ENCODE data around the gene ERMAP. TPM values are rescaled to one million over a fixed set of nuclear protein-coding genes. Genes with fewer than 3 reads are reported as not detected.
A peak's percentile ranks its signal among the peaks of the same experiment; 100 is the strongest.

Gene ERMAP, protein sequence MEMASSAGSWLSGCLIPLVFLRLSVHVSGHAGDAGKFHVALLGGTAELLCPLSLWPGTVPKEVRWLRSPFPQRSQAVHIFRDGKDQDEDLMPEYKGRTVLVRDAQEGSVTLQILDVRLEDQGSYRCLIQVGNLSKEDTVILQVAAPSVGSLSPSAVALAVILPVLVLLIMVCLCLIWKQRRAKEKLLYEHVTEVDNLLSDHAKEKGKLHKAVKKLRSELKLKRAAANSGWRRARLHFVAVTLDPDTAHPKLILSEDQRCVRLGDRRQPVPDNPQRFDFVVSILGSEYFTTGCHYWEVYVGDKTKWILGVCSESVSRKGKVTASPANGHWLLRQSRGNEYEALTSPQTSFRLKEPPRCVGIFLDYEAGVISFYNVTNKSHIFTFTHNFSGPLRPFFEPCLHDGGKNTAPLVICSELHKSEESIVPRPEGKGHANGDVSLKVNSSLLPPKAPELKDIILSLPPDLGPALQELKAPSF
- total RNA-seq: 10.6 TPM

DNA sequence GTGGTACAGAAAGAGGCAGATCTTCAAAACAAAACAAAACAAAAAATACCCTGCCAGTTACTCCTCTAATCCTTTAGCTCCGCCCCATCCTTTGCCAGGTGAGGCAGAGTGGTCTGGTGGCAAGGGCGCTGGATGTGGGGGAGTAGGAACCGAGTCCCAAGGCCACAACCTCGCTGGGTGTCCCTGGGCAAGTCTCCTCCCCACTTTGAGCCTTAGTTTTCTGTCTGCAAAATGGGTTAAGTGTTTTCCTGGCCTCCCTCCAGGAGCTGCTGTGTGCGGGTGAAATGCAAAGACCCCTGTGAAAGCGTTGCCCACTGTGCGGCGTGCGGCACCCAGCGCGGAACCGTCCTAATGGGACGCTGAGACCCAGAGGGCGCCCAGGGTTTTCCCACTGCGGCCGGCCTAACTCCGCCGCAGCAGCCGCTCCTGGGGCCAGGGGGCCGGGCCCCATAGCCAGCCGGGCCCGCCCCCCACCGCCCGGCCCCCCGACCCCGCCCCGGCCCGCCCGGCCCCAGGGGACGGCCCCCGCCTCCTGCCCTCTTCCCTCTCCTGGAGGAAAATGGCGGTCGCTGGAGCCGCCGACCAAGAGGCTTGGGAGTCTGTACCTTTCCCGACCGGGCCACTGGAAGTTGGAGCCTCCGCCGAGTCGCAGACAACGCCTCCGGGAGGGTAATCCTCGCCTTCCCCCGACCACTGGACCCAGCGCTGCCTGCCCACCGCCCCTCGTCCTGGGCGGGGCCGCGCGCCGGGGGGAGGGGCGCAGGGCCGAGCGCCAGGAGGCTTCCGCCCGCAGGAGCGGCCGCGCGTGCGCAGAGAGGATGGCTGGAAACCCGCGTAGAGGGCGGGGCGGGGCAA, at the start of gene ERMAP, which contains the start of gene SVBP:
TSS of gene ERMAP (plus strand) at position 538 of the 855 bp plus-strand sequence. CDS start 13,327 bp downstream, outside the sequence.
TSS of gene SVBP (minus strand) at position 813 of the 855 bp plus-strand sequence. CDS start 853 bp downstream, outside the sequence.
- ATAC-seq: peak; percentile 99

DNA sequence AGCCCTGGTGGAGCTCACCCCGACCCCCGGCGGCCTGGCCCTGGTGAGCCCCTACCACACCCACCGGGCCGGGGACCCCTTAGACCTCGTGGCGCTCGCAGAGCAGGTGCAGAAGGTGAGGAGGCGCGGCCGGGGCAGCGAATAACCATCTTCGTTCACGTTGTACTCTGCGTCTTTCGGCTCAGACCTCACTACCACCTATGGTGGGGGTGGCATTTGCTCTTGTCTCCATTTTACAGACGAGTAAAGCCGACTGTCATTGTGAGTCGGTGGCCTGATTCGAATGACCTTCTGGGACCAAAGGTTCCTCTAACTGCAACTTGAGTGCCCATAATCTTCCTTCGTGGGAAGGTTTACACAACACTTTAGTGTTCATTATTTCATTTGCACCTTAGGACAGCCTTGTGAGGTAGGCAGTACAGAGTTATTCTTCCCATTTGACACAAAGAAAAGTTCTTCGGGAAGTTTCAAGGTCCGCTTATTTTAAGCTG, 49.4 kb upstream of the ERMAP start:
- ATAC-seq: no peak

DNA sequence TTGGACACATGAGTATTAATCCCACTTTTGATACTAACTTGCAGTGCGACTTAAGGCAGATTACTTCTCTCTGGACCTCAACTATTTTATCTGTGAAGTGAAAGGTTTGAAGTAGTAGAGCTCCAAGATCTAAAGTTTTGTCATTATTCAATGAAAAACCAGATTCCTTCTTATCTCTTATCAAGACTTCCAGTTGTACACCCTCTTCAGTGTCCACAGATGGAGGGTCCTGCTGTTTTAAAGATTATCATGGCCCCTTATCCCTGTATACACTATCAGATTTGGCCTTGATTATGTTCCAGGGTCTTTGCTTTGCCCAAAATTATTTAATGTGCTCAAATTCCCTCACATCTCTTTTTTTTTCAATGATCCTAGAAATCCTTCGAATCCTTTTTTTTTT, 48.8 kb upstream of the ERMAP start:
- ATAC-seq: no peak

DNA sequence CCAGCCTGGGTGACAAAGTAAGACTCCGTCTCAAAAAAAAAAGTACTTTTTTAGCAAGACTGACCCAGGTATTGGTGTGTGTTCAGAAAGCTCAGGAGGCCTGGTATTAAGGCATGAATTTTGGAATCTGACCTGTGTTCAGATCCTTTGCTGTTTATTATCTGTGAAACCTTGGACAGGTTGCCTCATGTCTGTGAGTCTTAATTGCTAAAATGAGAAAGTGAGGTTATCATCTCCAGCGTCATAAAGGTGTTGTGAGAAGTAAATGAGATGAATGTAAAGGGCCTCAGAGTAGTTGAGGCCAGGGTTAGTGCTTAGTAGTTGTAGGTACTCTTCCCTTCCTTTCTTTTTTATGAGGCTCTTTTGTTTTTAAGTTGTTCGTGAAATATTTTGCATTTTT, 47.1 kb upstream of the ERMAP start:
- ATAC-seq: no peak

DNA sequence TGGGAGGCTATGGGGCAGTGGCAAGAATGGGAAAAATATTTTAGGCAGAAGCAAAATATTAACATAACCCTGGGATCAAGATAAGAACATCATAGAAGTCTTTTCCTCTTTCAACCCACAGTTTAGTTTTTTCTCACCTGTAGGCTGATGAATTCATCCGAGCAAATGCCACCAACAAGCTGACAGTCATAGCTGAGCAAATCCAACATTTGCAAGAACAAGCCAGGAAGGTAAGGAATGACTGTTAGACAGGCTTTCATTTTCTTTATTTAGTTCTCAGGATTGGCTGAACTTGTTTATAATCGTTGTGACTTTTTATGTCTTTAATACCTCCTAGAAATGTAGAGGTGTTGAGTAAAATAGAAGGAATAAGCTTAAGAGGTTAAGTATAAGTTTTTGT, 43.5 kb upstream of the ERMAP start:
- ATAC-seq: no peak

DNA sequence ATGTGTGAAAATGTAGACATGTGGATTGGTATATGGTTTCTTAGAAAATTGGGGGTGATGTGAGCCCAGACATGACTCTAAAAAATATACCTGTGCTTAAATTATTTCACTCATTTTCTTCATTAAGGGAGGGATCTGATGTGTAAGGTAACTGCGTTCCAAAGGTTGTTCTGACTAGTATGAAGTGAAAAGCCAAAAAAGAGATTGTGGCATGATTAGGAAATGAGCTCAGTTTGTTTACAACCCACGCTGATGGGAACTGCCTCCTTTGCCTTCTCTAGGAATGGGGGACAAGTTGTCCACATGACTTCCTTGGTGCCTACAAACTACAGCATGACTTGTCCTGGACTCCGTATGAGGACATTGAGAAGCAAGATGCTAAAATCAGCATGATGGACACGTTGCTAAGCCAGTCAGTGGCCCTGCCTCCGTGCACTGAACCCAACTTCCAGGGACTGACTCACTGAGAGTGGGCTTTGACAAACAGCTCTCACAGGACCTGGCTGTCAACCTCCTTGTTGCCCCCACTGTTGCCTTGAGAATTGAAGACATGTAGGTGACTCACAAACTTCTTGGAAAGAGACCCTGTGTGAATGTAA, 41.9 kb upstream of the ERMAP start:
- no peak for ATAC-seq

DNA sequence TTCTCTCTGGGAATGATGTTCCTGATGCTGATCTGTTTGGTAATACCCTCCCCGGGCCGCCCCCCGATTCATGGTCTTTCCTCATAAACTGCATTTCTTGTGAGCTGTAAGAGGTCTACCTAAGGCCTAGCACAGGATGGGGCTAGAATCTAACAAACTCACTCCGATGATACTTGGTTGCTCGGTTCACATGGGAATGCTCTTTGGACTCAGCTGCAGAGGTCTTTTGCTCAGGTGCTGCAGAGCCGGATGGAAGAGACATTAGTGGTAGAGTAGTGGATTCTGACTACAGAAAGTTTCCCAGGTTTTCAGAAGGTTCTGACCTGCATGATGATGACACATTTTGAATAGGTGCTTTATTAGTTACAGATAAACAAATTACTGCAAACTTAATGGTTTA, 40.4 kb upstream of the ERMAP start:
- no peak for ATAC-seq

DNA sequence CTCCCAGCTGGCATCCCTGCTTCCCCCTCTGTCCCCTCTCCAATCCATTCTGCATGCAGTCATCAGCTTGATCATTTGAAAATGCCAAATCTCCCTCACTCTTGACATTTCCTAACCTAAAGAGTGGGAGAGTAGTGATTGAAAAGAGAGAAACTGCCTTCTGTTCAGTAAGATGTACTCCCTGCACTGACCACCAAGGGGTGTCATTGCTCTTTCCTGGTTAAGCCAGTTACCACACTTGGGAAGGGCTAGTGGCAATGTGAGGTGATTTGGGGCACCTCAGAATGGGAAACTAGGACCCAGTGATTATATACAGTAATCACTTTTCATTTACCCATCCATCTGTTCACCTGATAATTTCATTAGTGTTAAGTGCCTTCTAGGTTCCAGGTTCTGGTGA, 39.1 kb upstream of the ERMAP start:
- peak; percentile 65 for ATAC-seq

DNA sequence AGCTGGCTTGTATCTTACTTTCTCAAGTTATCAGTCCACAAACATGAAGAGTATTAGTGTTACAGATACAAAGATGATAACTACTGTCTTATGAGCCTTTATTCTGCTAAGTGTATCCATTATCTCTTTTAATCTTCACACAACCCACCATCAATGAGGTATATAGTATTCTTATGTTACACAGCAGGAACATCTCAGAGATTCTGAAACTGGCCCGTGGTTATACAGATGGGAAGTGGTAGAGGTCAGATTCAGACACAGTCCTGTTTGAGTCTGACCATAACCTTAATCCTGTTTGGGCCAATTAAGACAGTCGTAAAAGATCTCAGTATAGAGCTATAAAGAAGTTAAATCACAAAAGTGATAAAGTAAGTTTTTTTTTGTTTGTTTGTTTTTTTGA, 37.2 kb upstream of the ERMAP start:
- no peak for ATAC-seq

DNA sequence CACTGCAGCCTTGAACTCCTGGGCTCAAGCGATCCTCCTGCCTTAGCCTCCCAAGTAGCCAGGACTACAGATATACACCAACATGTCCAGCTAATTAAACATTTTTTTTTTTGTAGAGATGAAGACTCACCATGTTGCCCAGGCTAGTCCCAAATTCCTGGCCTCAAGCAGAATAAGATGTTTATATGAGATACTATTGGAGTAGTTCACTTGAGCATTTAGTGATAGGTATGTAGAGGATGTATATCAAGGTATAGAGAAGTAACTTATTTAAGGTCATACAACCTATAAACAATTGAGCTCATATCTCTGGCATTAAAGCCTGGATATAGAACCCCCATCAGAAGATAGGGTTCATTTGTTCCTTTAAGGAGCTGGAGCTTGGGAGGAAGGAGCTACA, 36.7 kb upstream of the ERMAP start:
- no peak for ATAC-seq

DNA sequence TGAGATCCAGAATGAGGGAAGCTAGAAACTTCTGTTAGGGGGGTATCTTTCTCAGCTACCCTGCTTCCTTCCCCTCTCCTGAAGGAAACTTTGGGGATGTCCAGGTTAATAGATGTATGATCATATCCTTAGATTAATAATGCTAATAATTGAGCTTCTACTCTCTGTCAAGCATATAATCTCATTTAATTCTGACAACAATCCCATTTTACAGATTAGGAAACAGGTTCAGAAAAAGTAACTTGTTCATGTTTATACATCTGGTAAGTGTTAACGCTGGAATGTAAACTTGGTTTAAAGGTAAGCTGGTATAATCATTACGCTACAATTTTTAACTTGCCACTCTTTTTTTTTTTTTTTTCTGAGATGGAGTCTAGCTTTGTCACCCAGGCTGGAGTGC, 33.8 kb upstream of the ERMAP start:
- no peak for ATAC-seq

DNA sequence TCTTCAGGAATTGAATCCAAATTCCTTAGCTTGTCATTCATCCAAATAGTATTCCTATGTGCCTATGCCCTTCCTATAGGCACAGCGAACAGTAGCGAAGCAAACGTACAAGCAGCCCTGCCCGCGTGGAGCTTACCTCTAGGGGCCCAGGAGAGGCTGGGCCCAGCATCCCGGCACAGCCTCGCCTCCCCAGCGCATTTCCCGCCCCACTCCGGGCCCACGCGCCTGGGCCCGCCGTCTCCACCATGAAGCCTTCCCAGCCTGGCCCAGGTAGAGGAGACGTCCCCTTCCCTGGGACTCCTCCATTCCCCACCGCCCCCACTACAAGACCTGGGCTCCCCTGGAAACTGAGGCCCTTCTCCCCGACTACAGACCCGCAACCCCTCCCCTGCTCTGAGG, 32.4 kb upstream of the ERMAP start:
- peak; percentile 10 for ATAC-seq

DNA sequence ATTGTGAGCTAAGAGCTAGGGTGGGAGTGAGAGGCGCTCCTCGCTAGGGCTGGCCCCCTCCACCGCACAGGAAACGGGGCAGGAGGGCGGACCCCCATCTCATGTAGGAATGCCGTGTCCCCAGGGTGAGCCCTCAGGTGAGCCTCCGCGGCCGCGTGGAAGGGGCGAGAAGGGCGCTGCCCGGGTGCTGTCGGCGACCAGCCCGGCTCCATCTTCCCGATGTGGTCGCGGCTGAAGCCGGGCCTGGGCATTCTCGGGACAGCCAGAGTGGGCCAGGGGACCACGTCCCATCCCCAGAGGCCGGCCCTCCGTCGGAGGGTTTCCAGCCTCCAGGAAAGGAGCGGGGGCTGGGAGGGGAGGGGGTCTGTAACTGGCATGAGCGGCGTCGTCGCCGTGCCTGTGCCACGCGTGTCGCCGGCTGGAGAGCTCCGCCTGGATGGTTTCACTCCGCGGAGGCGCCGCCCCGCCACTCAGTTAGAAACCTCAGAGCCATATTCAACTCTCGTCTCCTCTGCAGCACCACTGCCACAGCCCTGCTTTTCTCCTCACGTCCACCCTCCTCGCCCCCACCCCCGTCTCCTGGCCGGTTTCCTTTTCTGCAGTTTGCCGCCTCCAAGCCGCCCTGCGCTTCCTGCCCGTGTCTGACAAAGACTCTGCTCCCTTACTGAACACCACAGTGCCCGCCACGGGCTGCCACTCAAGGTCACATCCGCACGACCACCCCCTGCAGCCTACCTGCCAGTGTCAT, 31.8 kb upstream of the ERMAP start, which contains the start of gene TMEM269:
TSS of gene TMEM269 (plus strand) at position 46 of the 748 bp plus-strand sequence. CDS start 4,903 bp downstream, outside the sequence.
- ATAC-seq: peak; percentile 19

DNA sequence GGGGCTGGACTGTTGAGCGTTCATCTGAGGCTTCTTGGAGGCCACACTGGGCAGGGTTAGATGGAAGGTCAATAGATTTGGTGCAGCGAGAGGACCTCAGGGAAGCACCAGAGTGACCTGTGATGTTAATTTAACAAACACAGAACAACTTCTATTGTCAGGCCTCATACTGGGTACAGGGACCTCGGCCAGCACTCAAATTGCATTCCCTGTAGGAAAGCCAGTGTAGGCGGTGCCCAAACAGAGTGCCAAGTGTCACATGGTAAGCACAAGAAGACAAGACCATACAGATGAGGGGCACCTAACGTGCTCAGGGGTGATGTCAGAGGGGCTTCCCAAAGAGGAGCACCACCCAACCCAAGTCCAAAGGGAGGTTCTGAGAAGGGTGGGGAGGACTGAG, 30.8 kb upstream of the ERMAP start:
- no peak for ATAC-seq

DNA sequence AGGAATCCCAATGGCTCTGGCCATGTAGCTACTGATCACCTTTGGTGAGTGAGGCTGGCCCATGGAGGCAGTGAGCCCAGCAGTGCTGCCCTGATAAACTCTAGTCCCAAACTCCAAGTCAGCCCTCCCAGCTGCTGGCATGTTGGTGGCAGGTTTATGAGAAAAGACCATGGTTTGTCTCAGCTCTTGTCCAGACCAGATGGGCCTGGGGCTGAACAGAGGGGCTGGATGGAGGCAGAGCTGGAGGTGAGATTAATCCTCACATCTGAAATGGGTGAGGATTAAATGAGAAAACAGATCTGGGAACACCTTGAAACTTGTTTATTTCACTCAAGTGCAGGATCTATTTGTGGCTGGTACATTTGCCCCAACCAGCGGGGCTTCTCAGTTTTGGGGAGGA, 28.9 kb upstream of the ERMAP start:
- ATAC-seq: no peak

DNA sequence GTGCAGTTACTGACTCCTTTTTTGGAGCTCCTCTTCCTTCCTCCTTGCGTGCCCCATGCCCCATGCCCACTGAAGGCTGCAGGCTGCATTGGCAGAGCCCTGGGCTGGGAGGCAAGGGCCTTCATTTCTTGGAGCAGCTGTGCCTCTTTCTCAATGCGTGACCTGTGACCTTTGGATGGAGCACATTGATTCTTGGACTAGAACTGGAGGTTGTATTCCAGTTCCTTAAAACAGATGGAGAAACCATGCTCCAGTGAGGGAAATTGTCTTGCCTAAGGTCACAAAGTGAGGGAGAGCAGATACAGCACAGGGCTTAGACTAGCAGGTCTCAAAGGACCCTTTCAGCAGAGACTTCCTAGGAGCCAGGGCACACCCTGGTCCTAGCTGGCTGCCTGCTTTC, 23.1 kb upstream of the ERMAP start:
- ATAC-seq: no peak

DNA sequence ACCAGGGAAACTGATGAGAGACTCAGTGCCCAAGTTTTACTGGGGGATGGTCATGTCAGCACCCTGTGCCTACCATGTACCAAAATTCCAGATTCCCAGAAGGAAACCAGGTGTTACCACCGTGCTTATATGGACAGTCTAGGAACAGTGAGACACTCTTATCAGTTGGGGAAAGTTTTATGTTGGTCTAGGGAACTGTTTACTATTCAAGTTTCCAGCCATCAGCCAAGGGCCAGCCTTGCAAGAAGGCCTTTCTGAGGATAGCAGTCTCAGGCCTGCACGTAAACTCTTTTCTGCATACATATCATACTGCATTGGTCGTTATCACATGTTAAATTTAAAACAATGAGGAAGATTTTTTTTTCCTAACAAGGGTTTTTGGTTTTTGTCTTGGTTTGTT, 19.5 kb upstream of the ERMAP start:
- no peak for ATAC-seq

DNA sequence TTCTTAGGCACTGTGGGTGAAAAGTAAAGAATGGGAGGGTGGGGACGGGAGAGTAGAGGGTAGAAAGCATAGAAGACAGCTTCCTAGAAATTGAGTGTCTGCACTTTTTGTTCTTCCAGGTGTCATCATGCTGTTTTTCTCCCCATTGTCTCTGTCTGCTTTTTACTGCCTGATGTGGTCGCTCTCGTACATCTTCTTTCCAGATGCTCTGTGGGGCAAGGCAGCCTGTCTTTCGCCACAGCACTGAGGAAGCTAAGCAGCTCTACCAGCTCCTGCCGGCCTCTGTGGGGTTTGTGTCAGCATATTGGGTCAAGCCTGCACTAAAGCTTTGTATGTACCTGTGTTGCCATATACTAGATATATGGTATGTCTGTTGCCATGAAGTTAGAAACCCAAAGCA, 18.9 kb upstream of the ERMAP start:
- no peak for ATAC-seq

DNA sequence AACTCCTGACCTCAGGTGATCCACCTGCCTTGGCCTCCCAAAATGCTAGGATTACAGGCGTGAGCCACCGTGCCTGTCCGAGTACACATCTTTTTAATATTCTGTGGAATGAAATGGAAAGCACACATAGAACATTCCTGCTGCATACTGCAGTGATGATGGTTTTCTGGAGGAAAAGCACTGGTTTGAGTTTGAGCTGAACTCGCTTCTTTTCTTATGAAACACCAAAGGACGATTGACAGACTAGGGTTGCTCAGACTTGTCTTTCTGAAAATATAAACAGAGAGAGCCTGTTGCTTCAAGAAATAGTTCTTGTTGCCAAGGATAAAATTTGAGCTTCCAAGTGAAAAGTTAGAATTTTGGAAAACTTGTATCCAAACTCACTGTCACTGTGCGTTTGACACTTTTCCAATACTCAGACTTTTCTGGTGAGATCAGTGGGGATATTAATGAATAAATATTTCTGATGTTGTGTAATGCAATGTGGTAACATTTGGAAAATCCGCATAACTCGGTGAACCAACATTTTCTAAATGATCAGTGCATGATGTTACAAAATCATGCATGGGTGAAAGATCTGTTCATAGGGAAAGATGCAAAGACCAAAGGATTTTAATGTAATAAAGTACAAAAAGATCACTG, 15.0 kb upstream of the ERMAP start:
- ATAC-seq: no peak

DNA sequence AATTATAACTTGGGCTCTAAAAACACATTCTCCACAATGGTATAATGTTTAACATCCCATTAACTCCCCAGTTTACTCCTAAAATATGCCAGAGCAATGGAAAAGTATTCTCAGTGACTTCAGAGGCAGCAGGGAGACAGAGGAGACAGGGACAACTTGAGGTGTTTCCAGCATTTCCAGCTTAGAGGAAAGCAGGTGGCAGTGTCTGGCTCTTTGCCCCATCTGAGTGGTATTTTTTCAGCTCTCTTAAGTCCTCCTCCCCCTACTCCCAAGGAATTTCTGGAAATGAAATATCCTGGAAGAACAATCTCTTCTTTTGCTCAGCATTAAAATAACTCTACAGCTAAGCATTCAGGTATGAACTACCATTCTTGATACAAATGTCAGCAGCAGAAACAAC, 10.8 kb upstream of the ERMAP start:
- ATAC-seq: no peak

DNA sequence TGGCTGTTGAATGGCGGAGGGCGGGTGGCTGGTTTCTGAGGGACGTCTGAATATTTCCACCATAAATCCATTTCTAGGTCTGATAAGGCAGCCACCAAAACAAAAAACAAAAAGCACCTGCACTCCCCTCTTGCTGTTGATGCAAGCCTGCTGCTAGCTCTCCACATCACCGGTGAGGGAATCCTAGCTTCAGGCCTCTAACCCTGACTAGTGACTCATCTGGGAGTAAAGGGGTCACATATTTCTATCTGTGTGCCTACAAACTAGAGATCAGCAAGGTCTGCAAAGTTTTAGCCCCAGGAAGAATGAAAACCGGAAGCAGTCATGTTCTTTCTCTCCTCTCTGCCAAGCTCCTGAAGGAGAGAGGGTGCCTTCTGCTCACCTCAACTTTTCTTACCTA, 10.3 kb upstream of the ERMAP start:
- ATAC-seq: no peak

Data from esophagus mucosa (tissue), 1 donor.